HG03159 (cell line): ENCODE results near the gene OR8S1.
A peak's percentile ranks its signal among the peaks of the same experiment; 100 is the strongest.
"Not testable (repeated sequence)": the region's sequence is repeated elsewhere in the genome, so short reads cannot be mapped to it uniquely, and the experiment has no call there.

Experiments used
- ATAC-seq: cut with Tn5 transposase; IDR thresholded peaks from one replicate; pipeline ENCODE4 v1.9.1; 2021; ENCODE audit warnings: mild to moderate bottlenecking, moderate library complexity; ENCODE audit not compliant: unreplicated experiment

OR8S1 gene

GRCh38 chr12:48525332-48525731, at the start of gene OR8S1:
OR8S1 (plus strand) TSS chr12:48525632; CDS start chr12:48525632, 0 bp downstream.
- ATAC-seq = no peak

- ATAC-seq = no peak
Observed at GRCh38 chr12:48482198-48482597, 43.2 kb upstream of the OR8S1 start, which contains the start of gene C12orf54. C12orf54 (plus strand) TSS chr12:48482498; CDS start chr12:48483297, 799 bp downstream.

GRCh38 chr12:48482930-48483329, 42.5 kb upstream of the OR8S1 start:
- no peak for ATAC-seq

GRCh38 chr12:48486261-48486660, 39.2 kb upstream of the OR8S1 start:
- no peak for ATAC-seq

GRCh38 chr12:48486679-48487078, 38.8 kb upstream of the OR8S1 start:
- no peak for ATAC-seq

GRCh38 chr12:48489012-48489411, 36.4 kb upstream of the OR8S1 start:
- no peak for ATAC-seq

GRCh38 chr12:48489456-48489855, 36.0 kb upstream of the OR8S1 start:
- ATAC-seq = not testable (repeated sequence)

- ATAC-seq = not testable (repeated sequence)
Observed at GRCh38 chr12:48500281-48500680, 25.2 kb upstream of the OR8S1 start.

GRCh38 chr12:48506836-48507235, 18.6 kb upstream of the OR8S1 start:
- ATAC-seq = not testable (repeated sequence)

- no peak for ATAC-seq
Observed at GRCh38 chr12:48508987-48509386, 16.4 kb upstream of the OR8S1 start.

- no peak for ATAC-seq
Observed at GRCh38 chr12:48510111-48510510, 15.3 kb upstream of the OR8S1 start.

GRCh38 chr12:48512855-48513254, 12.6 kb upstream of the OR8S1 start:
- ATAC-seq = peak; percentile 90

- ATAC-seq = no peak
Observed at GRCh38 chr12:48514728-48515127, 10.7 kb upstream of the OR8S1 start.

GRCh38 chr12:48520381-48520780, 5.1 kb upstream of the OR8S1 start:
- not testable (repeated sequence) for ATAC-seq

- ATAC-seq = no peak
Observed at GRCh38 chr12:48527891-48528670, 2.6 kb downstream of the OR8S1 start.

GRCh38 chr12:48532601-48533000, 7.2 kb downstream of the OR8S1 start:
- no peak for ATAC-seq

GRCh38 chr12:48536602-48537001, 11.2 kb downstream of the OR8S1 start:
- ATAC-seq = no peak

- ATAC-seq = no peak
Observed at GRCh38 chr12:48542300-48542928, 17.0 kb downstream of the OR8S1 start.

- ATAC-seq = no peak
Observed at GRCh38 chr12:48545833-48546469, 20.5 kb downstream of the OR8S1 start.

GRCh38 chr12:48547012-48547411, 21.6 kb downstream of the OR8S1 start:
- not testable (repeated sequence) for ATAC-seq

- ATAC-seq = not testable (repeated sequence)
Observed at GRCh38 chr12:48551636-48552035, 26.2 kb downstream of the OR8S1 start.
